PC-3 (cell line): ENCODE results near the gene AMPD2.

Source experiments
- EZH2 ChIP-seq: fragments of 300-600 bp; sonication (generic); IDR thresholded peaks from one replicate; pipeline ENCODE4 v1.6.1; 2017; ENCODE audit warnings: antibody characterized with exemption, mild to moderate bottlenecking, low read length; ENCODE audit not compliant: unreplicated experiment
- EZH2phosphoT487 ChIP-seq: fragments of 300-600 bp; sonication (generic); IDR thresholded peaks from 2 replicates; pipeline ENCODE4 v1.6.1; 2018; ENCODE audit warnings: mild to moderate bottlenecking, antibody characterized with exemption, low read length, borderline replicate concordance
- TF ChIP-seq, protein P1 (sequence below): fragments of 300-600 bp; sonication (generic); conservative IDR thresholded peaks from 2 replicates; pipeline ENCODE4 v1.5.1; 2017; ENCODE audit warnings: antibody characterized with exemption, low read depth, mild to moderate bottlenecking, low read length

DNA sequence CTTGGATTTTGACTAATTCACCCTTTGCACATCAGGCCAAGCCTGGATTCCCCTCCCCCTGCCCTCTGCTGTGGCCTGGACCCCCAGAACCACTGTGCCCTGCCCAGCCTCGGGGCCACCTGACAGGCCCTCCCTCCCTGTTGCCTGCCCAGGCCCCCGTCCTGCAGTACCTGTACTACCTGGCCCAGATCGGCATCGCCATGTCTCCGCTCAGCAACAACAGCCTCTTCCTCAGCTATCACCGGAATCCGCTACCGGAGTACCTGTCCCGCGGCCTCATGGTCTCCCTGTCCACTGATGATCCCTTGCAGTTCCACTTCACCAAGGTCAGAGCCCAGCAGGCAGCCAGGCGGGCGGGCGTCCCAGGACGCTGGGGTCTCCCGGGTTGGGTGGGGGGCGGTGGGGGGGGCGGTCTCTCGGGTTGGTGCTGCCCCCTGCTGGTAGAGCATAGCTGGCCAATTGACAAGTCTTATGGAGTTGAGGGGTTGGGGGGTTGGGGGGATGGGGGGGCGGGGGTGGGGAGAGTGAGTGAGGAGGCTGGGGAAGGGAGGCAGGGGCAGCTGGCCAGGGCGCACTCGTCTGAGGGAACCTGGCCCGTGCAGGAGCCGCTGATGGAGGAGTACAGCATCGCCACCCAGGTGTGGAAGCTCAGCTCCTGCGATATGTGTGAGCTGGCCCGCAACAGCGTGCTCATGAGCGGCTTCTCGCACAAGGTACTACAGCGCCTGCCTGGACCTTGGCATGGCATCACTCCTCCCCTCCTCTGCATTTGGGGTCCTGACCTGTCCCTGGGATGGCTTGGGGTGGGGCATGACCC is 10.7 kb downstream of the AMPD2 start:
- TF ChIP-seq, protein P1, sequence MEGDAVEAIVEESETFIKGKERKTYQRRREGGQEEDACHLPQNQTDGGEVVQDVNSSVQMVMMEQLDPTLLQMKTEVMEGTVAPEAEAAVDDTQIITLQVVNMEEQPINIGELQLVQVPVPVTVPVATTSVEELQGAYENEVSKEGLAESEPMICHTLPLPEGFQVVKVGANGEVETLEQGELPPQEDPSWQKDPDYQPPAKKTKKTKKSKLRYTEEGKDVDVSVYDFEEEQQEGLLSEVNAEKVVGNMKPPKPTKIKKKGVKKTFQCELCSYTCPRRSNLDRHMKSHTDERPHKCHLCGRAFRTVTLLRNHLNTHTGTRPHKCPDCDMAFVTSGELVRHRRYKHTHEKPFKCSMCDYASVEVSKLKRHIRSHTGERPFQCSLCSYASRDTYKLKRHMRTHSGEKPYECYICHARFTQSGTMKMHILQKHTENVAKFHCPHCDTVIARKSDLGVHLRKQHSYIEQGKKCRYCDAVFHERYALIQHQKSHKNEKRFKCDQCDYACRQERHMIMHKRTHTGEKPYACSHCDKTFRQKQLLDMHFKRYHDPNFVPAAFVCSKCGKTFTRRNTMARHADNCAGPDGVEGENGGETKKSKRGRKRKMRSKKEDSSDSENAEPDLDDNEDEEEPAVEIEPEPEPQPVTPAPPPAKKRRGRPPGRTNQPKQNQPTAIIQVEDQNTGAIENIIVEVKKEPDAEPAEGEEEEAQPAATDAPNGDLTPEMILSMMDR: no peak
- TF ChIP-seq EZH2: no peak
- TF ChIP-seq EZH2phosphoT487: no peak
